Measurements from ENCODE around the gene CARS2.
"Not testable (repeated sequence)": the region's sequence is repeated elsewhere in the genome, so short reads cannot be mapped to it uniquely, and the experiment has no call there.

The CARS2 gene

DNA sequence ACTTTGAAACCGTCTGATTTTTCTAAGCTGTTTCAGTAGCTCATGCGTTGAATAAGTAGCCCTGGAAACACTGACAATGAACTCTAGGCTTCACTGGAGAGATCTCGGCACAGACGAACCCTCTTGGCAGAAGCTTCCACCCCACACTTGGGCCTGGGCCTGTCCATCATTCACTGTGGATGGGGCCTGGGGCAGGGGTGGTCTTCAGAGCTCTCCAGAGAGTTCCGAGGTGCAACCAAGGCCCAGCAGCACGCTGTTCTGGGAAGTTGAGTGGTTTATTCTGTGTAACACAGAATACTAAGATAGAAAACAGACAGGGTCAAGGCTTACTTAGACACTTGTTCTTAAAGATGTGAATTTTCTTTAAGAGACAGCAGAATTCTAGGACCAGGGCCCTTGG, 68.6 kb downstream of the CARS2 start:
- no peak for DNase-seq (ENCODE audit: low read depth)

DNA sequence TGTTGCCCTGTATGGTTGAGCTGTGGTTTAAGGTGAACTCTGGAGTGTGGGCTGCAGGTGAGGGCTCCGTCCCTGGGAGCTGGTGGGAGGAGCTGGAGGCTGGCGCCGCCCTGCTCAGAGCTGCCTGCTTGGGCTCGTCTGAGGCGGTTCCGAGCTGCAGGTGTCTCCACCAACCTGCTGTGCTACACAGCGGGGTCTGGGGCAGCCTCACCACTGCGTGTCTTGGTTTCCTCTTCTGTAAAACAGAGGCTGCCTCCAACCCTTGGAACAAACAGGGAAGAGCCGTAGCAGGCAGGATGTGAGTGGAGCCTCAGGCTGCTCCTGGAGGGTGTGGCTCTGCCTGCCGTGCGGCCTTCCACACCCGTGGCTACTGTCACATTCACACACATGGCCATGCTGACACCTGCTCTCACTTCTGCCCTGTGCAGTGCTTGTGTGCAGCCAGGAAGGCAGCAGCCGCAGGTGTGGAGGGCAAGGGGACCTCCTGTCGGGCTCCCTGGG, 69.2 kb downstream of the CARS2 start:
- DNase-seq (ENCODE audit: low read depth): no peak

DNA sequence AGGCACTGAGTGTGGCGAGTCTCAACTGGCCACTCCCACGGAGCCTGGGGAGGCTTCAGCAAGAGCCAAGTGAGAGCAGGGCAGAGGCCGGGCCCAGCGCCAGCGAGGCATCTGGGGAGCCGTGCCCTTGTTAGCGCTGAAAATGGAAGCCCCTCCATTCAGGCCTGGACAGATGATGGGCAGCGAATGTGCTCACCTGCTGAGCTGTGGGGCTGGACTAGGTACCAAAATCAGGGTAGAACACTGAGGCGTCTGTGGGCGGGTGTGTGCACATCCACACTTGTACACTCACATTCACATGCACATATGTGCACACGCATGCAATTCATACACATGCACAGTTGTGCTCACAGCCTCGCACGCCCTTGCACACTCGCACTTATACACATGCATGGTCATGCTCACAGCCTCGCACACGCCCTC, 69.9 kb downstream of the CARS2 start:
- DNase-seq (ENCODE audit: low read depth): no peak

DNA sequence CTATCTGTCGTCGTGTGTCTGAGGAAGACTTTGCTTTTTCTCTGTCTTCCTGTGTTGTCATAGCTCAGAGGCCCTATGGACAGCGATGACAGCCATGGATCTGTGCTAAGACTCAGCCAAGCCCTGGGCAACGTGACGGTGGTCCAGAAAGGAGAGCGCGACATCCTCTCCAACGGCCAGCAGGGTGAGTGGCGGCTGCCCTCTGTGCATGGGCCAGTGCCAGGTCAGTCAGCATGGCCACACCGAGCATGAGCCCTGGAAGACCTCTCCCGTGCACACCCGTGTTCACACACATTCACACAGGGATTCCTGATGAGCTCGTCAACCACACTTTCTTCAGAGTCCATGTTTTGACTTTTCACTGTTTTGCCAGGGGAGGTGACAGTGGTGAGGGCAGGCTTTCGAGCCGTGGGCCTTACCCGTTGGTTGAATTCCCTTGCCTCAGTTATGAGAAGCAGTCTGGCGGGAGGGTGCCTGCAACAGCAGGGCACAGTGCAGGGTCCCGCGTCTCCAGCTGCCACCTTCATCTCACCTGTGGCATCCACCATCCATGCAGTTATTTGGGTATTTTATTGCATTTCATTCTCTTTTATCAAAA, 70.4 kb downstream of the CARS2 start:
- DNase-seq (ENCODE audit: low read depth): no peak

DNA sequence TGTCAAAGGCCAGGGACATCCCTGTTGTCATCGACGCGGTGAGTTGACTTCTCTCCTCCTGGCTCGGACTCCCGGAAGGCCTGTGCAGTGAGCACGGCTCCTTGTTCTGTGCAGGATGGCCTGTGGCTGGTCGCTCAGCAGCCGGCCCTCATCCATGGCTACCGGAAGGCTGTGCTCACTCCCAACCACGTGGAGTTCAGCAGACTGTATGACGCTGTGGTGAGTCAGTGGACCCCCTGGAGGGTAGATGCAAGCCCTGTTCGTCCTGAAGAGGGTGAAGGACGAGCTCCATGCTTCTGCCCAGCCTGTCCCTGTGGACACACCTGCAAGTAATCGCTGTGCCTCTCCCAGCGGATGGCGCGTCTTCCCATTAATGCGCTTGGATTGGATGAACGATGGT, 71.4 kb downstream of the CARS2 start:
- no peak for DNase-seq (ENCODE audit: low read depth)

DNA sequence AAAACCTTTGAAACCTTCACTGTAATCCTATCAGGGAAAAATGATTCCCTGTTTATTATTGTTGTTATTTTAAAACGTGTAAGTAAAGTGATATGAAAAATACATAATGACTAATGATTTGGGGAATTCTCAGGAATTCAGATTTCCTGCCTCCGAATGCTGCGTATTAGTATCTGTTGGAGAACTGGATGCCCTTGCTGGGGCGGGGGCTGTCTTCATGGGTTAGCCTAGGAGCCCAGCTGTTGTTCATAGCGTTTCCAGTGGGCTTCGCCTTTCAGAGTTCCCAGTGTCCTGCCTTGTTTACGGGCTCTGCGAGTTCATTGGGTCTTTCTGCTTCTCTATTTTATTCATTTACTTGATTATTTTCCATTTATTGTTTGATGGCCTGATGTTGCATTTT, 72.1 kb downstream of the CARS2 start:
- DNase-seq (ENCODE audit: low read depth): no peak

DNA sequence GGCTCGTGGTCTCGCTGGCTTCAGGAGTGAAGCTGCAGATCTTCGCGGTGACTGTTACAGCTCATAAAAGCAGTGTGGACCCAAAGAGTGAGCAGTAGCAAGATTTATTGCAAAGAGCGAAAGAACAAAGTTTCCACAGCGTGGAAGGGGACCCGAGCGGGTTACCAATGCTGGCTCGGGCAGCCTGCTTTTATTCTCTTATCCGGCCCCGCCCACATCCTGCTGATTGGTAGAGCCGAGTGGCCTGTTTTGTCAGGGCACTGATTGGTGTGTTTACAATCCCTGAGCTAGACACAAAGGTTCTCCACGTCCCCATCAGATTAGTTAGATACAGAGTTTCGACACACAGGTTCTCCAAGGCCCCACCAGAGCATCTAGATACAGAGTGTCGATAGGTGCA, 73.7 kb downstream of the CARS2 start:
- not testable (repeated sequence) for DNase-seq (ENCODE audit: low read depth)

DNA sequence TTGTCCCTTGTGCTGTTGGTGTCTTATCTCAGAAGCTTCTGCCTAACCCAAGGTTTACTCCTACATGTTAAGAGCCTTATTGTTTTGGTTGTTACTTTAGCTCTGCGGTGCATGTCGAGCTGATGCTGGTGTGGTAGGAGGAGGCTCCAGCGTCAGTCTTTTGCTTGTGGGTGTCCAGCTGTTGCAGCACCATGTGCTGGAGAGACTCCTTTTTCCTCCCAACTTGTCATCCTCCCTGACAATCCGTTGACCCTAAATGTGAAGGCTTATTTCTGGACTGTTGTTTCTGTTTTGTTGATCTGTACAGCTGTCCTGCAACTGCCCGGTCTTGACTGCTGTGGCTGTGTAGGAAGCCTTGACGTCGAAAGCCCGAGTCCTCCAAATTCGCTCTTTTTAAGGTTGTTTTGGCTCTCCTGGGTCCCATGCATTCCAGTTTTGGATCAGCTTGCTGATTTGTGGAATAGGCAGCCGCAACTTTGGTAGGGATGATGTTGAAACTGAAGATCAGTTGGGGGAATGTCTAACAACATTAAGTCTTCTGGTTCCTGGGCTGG, 75.3 kb downstream of the CARS2 start:
- no peak for DNase-seq (ENCODE audit: low read depth)

DNA sequence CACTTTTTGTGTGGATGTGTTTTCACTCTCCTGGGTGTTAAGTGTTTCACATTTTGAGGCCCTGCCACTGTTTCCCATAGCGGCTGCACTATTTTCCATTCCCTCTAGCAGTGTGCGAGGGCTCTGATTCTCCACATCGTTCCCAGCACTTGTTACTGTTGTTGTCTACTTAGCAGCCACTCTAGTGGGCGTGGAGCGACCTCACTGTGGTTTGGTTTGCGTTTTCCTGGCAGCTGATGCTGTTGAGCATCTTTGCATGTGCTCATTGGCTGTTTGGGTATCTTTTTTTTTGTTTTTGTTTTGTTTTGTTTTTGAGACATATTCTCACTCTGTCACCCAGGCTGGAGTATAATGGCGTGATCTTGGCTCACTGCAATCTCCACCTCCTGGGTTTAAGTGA, 76.2 kb downstream of the CARS2 start:
- no peak for DNase-seq (ENCODE audit: low read depth)

DNA sequence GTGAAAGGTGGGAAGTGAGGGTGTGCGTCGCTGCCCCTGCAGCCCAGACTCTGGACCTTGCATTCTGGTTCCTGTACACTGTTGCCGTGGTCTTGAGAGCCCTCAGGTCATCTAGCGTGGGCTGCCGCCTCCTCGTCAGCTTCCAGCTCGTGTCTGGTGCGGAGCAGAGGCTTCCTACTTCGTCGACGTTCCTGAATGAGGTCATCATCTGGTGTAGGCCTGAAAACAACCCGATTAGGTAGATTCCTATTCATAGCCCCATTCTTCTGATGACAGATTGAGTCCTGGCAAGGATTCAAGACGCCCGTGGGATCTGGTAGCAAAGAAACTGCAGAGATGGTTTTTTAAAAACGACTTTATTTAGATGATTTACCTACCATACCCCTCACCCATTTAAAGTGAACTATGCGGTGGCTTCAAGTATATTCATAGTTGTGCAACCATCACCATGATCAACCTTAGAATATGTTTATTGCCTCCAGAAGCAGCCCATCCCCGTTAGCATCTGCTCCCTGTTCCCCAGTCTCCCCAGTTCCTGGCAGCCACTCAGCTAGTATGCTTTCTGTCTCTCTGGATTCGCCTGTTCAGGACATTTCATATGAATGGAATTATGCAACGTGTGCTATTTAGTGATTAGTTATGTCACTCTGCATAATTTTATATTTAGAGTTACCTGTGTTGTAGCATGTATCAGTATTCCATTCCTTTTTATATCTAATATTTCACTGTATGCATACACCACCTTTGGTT, 76.8 kb downstream of the CARS2 start:
- DNase-seq (ENCODE audit: low read depth): no peak

DNA sequence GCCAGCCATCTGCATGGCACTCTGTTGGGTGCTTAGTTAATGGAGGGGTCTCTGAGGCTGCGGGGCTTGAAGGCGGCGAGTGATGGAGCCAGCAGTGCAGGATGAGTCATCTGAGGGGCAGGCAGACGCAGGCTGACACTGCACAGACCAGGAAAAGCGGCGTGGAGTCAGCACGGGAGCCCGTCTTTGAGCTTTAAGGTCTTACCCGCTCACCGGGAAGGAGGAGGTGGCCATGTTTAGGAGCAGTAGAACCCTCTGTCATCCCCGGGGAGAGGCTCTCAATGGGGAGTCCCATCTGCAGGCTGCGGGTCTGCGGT, 77.5 kb downstream of the CARS2 start:
- no peak for DNase-seq (ENCODE audit: low read depth)

DNA sequence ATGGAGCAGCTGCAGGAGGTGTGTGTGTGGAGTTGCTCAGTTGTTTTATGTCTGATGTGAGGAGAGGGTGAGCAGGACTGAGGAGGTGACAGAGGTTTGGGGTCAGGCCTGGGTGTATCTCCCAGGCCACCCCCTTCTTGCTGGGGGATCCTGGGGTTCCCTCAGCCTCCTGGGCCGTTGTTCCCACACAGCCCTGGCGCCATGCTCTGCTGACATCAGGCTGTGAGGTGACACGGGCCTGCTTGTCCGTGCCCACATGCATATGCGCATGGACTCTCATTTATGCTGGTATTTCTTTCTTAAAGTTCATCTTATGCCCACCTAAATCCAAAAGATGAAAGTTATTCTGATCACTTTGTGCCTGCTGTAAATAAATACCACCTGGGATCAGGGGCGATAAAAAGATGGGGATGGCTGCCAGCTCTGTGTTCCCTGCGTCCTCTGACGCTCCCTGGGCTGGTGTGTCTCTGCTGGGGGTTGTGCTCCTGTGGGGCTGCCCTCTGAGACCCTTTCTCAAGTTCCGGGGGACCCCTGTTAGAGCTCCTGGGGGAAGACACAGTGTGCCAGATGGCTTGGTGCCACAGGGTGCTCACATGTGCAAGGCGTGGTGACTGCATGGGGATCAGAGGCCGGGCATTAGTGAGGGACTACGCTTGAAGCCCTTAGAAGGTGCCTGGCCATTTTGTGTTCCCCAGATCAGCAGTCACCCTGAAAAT, 78.0 kb downstream of the CARS2 start:
- no peak for DNase-seq (ENCODE audit: low read depth)

DNA sequence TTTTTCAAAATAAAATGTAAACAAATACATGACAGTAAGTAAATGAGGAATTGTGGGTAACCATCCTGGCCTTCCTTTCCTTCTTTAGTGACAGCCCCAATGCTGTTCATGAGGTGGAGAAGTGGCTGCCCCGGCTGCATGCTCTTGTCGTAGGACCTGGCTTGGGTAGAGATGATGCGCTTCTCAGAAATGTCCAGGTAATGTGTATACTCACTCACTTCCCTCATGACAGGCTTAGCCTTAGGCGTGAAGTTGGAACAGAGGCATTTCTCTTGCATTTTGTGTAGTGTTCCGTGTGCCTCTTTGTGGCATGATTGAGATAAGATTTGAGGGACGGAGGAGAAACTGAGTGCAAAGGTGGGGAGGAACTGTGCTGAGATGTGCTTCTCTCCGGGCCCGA, 78.6 kb downstream of the CARS2 start:
- no peak for DNase-seq (ENCODE audit: low read depth)

DNA sequence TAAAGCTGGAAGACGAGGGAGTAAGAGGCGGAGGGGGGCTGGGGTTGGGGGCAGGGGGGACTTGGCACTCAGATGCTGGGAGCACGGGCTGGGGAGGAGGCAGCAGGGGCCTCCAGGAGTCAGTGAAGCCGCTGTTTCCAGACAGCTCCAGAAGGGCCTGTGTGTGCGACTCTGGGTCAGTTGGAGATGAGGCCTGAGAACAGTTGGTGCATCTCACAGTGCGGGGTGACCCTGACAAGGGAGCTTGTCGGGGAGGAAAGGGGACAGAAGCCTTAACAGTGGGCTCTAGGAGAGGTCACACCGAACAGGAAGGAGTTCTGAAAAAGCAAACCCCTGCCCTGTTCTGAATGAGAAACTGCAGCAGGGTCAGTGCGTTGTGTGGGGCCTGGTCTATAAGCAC, 79.4 kb downstream of the CARS2 start:
- DNase-seq (ENCODE audit: low read depth): no peak

DNA sequence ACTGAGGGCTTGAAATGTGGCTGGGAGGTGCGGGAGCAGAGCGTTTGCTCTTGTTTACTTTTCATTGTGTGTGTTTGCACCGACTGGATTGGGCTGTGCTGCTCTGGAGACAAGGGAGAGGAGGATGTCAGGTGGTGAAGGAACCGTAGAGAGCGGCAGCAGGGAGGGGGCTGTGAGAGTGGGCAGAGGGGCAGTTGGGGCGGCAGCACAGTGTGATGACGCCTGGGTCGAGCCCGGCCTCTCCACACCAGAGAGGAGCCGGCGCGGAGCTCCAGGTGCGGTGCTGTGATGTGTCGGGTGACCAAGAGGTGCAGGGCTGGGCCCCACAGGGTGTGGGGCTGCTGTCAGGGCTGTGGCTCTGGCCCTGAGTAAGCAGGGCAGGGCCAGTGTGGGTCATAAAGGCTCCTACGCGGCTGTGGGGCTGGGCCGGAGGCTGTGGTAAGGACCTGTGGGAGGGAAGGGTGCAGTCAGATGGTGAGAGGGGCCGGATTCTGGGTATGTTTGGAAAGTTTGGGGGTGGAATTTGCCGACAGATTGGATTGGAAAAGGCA, 80.1 kb downstream of the CARS2 start:
- no peak for DNase-seq (ENCODE audit: low read depth)

DNA sequence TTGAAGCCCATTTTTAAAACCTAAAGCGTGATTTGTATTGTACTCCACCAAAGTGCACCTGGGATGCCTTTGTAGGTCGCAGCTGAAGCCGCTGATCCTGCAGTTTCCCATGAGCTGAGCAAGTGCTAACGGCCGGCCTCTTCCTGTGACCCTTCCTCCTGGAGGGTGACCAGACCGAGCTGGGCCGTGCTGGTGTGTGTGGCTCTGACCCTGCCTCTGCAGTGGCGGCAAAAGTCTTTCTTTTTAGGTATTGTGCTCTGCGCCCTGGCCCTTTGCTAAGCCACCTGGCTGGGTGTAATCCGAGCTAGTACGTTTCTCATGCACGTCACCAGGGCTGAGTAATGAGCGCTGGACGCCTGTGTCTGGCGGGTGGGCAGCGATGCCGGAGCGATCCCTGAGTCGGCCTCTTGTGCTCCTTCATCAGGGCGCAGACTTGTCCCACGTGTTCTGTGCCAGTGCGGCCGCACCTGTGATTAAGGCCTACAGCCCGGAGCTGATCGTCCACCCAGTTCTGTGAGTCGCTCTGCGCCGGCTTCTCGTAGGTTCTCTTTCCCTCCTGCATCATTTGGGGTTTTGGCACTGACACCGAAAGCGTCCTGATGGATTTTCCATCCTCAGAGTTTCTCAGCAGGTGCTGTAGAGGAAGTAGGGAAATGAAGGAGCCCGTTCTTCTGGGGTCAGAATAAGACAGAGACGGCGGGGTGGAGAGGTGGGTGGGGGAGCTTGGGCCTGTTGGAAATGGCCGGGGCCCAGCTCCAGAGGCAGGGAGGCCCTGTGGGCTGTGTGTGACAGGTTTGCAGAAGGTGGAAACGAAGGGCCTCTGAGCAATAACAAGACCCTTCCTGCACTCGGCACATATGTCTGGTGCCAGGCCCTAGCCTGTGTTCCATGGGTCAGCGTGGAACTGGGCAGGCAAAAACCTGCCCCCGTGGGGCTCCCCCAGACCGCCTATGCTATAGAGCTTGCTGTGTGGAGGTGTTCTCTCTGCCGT, 80.9 kb downstream of the CARS2 start:
- DNase-seq (ENCODE audit: low read depth): no peak

DNA sequence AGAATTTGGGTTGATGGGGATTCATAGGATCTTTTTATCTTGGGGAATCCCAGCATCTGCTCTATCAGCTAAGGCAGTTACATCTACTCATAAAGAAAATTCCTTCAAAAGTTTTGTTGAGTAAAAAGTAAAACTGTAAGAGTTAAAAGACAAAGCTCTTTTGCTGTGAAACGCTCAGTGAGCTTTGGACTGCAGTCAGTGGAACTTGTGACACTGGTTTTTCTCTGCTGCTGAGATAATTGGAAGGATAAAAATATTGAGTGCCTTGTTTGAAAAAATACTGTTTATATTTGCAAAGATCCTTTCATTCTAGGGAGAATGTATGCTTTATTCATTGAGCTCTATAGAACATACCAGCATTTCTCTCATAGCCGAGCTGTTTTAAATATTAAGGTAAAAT, 85.3 kb downstream of the CARS2 start:
- no peak for DNase-seq (ENCODE audit: low read depth)

DNA sequence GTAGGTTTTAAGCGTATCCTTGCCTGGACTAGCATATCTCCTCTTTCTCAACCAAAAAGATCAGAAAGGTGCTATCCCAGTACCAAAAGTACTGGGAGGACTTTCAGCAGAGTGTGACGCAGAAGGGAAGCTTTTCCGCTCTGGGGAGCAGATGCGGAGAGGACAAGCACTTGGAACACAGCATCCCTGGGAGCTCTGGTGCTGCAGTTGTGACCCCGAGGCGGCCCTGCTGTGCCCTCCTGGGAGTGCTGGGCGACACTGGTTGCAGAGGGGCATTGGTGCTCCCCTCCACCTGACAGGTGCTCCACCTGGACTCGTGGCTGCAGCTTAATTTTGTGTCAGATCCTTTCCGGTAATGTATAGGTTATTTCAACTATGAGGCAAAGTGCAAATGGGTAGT, 87.1 kb downstream of the CARS2 start:
- DNase-seq (ENCODE audit: low read depth): no peak

DNA sequence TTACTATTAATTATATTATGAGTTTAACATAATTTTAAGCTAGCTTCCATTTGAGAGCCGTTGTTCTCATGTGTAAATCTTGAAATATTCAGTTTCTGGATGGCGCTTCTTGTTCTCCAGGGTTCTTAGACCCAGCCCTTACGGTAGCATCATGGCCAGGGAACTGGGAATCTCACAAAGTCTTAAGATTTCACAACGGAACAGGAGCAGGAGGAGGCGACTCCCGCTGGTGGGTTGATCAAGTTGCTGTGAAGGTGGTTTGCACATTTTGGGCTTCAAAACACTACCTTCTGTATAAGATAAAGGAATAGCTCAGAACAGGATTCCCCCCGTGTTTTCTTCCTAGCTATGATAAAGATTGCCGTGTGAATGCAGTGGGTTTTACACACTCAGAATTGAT, 87.7 kb downstream of the CARS2 start:
- DNase-seq (ENCODE audit: low read depth): no peak

DNA sequence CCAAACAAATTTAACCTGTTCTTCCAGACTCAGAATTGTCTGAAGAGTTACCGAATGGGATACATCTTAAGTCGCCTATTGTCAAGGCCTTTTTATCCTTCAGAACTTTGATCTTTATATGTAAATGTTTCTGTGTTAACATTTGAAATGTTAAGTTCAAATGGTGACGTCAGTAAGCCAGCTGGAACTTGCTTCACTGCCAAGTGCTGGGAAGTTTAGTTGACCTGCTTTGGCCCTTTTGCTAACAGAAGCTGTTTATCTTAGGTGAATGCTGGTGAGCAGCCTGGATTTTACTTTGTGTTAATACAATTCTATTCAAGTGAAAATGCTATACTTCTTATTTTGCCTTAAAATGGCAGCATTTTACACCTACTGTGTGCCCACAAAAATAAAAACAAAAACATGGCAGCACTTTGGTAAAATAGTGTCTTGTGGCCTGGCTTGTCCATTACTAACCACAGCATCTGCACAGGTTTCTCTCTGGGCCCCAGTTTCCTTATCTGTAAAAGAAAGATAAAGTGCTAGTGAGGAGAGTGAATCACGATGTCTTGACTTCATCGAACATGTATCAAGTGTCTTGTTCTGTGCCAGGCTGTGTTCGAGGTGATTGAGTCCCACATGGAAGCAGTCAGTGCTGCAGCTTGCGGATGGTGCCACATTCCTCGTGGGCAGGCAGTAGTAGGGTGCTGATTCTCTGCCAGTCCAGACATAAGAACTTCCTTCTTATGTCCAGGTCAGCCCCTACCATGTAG, 88.4 kb downstream of the CARS2 start:
- peak; percentile 45 for DNase-seq (ENCODE audit: low read depth)

Data from CMK (cell line).